ENCODE measurements around the gene FSTL4.

Gene FSTL4

DNA sequence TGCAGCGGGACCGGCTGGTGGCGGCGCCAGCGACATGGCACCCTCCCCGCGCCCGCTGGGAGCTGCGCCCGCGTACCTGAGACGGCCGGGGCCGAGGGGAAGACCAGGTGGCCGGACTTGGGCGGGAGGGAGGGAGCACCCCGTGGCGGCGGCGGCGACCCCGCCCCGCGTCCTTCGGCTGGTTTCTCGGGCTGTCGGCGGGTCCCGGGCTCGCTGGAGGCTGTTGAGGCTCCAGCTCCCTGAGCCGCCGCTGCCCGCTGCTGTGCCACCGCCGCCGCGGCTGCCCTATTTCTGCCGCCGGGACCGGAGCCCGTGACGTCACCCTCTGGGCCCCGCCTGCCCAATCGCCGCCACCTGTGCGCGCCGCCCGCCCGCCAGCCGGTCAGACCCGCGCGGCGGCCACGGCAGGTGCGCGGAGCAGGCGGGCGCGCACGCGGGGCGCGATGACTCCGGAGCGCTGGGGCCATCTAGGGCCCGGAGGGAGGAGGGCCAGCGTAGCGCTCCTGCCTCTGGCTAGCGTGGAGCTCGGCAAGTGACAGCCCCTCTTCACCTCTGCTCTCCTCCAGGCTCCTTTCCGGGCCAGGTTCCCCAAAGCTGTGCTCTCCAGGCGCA, at the start of gene FSTL4:
Gene FSTL4, minus strand, starts transcription at position 293 of the 612 bp plus-strand sequence.
- TF ChIP-seq, protein P1, sequence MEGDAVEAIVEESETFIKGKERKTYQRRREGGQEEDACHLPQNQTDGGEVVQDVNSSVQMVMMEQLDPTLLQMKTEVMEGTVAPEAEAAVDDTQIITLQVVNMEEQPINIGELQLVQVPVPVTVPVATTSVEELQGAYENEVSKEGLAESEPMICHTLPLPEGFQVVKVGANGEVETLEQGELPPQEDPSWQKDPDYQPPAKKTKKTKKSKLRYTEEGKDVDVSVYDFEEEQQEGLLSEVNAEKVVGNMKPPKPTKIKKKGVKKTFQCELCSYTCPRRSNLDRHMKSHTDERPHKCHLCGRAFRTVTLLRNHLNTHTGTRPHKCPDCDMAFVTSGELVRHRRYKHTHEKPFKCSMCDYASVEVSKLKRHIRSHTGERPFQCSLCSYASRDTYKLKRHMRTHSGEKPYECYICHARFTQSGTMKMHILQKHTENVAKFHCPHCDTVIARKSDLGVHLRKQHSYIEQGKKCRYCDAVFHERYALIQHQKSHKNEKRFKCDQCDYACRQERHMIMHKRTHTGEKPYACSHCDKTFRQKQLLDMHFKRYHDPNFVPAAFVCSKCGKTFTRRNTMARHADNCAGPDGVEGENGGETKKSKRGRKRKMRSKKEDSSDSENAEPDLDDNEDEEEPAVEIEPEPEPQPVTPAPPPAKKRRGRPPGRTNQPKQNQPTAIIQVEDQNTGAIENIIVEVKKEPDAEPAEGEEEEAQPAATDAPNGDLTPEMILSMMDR (IDR thresholded peaks at IDR 0.05; ENCODE audit: low read depth, low read length): no peak

DNA sequence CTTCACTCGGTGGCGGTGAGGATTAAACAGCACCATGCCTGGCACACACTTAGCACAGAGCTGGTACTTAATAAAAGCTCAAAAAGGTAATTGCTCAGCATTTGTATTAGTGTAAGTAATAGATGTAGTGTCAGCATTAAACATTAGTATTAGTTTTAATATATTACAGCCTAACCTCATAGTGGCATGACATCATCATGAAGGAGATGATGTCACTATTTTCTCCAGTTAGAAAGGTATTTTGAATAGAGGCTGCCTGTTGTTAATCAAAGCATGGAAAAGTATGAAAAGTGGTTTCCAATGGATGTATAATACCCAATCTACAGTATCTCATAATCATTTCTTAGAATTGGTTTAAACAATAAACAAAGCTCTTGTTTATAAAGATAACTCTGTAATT, 49.0 kb upstream of the FSTL4 start:
- no peak for DNase-seq (ENCODE audit: extremely low read depth, low read depth)
- TF ChIP-seq, protein P1 (IDR thresholded peaks at IDR 0.05; ENCODE audit: low read depth, low read length): no peak

More for the DNA sequence above, at the start of gene FSTL4:
- no peak for DNase-seq (ENCODE audit: extremely low read depth, low read depth)

DNA sequence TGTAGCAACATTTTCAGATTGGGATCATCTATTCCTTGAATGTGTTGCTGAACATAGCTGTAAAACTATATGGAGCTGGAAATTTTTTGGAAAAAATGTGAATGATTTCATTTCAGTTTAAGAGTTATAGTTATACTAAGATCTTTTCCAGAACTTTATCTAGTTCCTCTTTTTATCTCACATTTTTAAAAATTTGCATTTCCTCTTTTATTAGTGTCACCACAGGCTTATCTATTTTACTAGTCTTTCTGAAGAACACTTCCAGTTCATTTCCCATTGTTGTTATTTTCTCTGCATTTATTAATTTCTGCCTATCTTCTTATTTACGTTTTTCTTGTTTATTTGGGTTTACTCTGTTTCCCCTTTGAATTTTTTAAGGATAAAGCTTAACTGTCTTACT, 46.0 kb upstream of the FSTL4 start:
- no peak for DNase-seq (ENCODE audit: extremely low read depth, low read depth)
- TF ChIP-seq, protein P1 (IDR thresholded peaks at IDR 0.05; ENCODE audit: low read depth, low read length): no peak

DNA sequence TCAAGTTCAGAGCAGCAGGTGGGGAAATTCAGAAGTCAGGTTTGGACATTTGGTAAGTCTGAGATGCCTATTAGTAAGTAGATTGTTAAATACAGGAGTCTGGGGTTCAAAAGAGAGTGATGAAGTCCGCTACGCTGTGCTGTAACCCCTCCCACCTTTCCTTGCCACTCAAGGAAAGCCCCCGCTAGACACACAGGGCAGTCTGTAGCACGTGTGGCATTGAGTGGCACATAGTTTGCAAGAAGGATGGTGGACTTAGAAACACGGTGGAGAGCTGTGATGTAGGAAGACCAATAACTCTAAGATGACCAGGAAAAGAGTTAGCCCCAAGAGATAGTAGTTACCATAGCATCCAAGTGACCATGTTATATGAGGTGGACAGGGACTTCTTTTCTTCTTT, 44.7 kb upstream of the FSTL4 start:
- TF ChIP-seq, protein P1 (IDR thresholded peaks at IDR 0.05; ENCODE audit: low read depth, low read length): no peak
- DNase-seq (ENCODE audit: extremely low read depth, low read depth): no peak

DNA sequence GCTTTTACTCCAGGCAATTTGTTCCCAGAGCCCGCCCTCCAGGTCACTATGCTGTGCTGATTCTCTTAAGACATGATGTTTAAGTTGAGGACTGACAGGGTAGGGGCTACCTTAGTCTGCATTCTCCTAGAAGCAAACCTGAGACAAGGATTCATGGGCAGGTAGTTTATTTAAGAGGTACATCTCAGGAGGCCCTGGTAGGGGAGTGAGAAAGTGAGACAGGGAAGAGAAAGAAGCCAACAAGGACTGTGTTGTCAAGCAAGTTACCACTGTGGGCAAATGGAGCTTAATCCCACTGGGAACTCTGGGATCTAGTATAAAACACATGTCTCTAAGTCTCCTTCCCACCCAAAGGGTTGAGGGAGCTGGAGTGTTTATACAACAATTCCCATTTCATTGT, 43.6 kb upstream of the FSTL4 start:
- DNase-seq (ENCODE audit: extremely low read depth, low read depth): no peak

DNA sequence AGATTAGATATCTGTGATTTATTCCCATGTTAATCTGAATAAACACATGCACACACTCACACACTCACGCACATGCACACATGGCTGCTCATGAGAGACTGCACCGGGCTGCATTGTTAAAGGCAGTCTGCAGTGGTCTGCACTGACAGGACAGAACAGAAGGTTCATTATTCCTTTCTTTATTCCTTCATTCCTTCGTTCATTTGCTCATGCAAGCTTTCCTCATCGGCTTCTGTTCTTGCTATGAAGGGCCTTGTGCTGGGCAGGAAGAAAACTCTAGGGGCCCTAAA, 41.4 kb upstream of the FSTL4 start:
- no peak for DNase-seq (ENCODE audit: extremely low read depth, low read depth)
- TF ChIP-seq, protein P1 (IDR thresholded peaks at IDR 0.05; ENCODE audit: low read depth, low read length): no peak

More for the DNA sequence above, 43.6 kb upstream of the FSTL4 start:
- TF ChIP-seq, protein P1 (IDR thresholded peaks at IDR 0.05; ENCODE audit: low read depth, low read length): no peak

DNA sequence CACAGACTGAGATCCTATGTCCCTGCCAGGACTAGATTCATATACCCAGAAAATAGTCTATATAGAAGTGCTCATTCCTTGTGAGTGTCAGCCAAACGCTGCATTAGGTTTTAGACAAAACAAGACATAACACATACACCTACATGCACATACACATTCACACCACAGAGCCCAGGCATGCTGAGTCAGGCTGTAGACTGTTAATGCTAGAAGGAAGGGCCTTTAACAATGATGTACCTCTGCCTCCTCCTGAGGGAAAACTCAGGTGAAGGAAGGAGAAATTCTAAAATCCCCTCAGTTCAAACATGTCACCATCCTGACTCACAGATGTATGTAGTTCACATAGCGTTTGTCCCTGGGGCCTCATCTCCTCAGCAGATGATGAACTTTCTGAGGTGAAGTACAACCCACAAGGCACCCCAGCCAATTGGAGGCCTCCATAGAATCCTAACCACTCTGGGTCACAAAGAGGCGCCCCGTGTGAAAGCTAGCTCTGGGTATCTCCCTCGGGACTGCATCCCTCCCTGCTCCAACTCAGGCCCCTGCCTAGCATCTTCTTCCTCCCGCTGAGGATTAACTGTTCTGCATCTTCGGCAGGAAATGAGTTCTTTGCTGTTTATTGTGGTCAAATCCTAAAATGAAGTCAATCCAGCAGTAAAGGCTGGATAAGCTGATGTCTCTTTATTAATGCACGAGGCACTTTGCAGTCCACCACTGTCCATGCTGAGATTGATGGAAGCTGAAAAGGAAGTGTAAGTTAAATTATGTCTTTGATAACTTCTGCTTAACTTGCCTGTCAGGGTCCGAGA, 40.8 kb upstream of the FSTL4 start:
- no peak for DNase-seq (ENCODE audit: extremely low read depth, low read depth)
- TF ChIP-seq, protein P1 (IDR thresholded peaks at IDR 0.05; ENCODE audit: low read depth, low read length): no peak
